Measurements from ENCODE around the gene GATA3. TPM values are rescaled to one million over a fixed set of nuclear protein-coding genes. Genes with fewer than 3 reads are reported as not detected.

The GATA3 gene
- total RNA-seq, 1 donor from 2014 or later, result 81.0 TPM

DNA sequence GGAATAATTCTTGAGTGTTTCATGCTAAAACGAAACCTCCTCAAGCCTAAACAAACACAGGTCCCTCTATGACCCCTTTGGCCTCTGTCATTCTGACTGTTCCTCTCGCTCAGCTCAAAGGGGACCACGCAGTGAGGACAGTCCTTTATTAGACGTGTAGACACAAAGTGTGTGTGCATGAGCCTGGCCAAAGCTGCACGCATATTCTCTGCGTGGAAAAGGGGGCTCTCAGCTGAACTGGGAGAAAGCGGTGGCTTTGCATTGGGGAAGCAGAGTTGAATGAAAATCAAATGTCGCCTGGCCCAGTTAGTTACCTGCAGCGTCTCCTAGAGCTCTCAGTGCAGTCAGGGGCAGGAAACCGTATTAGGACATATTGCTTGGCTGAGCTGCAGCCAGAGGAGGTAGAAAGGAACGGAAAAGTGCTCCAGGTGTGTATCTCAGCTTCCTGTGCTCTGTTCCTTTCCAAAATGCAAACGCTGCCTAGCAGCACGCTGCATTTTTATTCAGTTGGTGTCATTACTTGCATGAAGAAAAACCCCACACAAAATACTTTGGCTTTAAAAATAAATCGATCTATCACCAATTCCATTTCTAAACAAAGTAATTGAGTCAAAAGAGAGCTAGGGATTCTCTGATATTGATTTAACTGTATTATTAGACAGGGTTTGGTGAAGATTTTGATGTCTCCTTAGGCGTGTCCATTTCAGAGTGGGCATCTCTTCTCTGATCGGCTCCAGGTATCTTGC lies 4.9 kb downstream of the GATA3 start:
- Mint-ChIP-seq H3K27me3 (peaks cover 2% of the 10 kb centered on the region), H3K4me1 (peaks cover 67% of the 10 kb centered on the region), H3K9me3 (no peaks in the 10 kb centered on the region), H3K4me3 (peak overlapping the region; percentile 90), H3K27ac (peak overlapping the region; percentile 93), H3K36me3 (ENCODE audit: low read depth) (peaks cover 88% of the 10 kb centered on the region)
- peak; percentile 75 for DNase-seq
- intact Hi-C loops (cut with micrococcal nuclease), result loop anchor here (10.0 kb wide), 3 partner anchors 535 to 965 kb away; no protein-coding TSS in a partner anchor

DNA sequence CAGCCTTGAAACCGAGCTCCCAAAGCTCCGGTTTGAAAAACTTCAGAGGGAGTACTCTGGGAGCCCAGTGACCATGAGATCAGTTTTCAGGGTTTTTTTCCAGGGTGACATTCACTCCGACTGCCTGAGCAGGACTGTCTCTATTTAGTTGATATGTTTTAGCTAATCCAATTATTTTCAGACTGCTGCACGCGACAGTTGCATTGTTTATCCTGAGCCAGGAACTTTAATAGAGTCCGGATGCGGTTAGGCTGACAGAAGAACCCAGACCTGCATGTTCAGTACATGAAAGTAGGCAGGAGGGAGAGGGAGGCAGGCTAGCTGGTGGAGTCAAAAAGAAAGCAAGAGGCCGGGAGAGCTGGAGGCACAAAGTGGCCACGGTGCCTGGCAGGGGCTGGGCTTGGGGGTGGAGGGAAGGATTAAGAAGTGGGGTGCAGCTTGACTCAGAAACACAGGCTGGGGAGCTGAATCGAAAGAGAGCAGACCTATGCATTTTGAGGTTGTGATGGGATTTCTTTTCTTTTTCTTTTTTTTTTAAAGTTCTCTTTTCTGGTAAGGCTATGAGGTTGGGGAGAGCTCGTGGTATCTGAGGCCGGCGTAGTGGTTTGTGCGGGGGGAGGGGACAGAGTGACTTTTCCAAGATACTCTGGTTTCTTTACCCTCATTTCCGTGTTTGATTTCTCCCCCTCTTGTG lies 5.7 kb downstream of the GATA3 start:
- peaks cover 89% of the 10 kb centered on the region for H3K36me3 Mint-ChIP-seq (ENCODE audit: low read depth)
- H3K27ac Mint-ChIP-seq, result peak overlapping the region; percentile 93
- H3K27me3 Mint-ChIP-seq, result peaks cover 2% of the 10 kb centered on the region
- peak; percentile 92 for DNase-seq
- intact Hi-C loops (cut with micrococcal nuclease), result loop anchor here (1.0 kb wide), 4 partner anchors 73 to 342 kb away; no protein-coding TSS in a partner anchor
- H3K9me3 Mint-ChIP-seq, result no peaks in the 10 kb centered on the region
- H3K4me3 Mint-ChIP-seq, result peak overlapping the region; percentile 90
- peaks cover 70% of the 10 kb centered on the region for H3K4me1 Mint-ChIP-seq

DNA sequence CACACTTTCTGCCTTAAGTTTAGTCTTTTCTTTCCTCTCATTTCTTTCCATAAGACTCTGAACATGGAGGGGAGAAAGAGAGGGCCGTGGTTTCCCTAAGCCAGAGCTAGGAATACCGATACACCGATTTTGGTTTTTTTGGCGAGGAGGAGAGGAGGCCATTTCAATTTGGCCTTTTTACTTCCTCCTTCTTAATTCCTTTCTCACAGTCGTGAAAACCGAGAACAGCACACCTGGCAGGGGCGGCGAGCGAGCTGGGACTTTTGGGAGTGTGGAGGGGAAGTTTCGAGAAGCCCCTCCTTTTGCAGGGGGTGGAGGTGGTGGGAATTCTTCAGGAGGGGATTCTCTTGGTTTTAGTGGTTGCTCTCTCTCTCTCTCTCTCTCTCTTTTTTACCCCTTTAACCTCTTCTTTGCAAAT lies 6.2 kb downstream of the GATA3 start:
- DNase-seq, result no peak
- Mint-ChIP-seq H3K4me3 (peak overlapping the region; percentile 90), H3K9me3 (no peaks in the 10 kb centered on the region), H3K36me3 (ENCODE audit: low read depth) (peaks cover 89% of the 10 kb centered on the region), H3K4me1 (peaks cover 75% of the 10 kb centered on the region), H3K27me3 (peaks cover 2% of the 10 kb centered on the region), H3K27ac (peak overlapping the region; percentile 93)
- intact Hi-C loops (cut with micrococcal nuclease), result loop anchor here (1.0 kb wide), 5 partner anchors 7 to 342 kb away; no protein-coding TSS in a partner anchor

DNA sequence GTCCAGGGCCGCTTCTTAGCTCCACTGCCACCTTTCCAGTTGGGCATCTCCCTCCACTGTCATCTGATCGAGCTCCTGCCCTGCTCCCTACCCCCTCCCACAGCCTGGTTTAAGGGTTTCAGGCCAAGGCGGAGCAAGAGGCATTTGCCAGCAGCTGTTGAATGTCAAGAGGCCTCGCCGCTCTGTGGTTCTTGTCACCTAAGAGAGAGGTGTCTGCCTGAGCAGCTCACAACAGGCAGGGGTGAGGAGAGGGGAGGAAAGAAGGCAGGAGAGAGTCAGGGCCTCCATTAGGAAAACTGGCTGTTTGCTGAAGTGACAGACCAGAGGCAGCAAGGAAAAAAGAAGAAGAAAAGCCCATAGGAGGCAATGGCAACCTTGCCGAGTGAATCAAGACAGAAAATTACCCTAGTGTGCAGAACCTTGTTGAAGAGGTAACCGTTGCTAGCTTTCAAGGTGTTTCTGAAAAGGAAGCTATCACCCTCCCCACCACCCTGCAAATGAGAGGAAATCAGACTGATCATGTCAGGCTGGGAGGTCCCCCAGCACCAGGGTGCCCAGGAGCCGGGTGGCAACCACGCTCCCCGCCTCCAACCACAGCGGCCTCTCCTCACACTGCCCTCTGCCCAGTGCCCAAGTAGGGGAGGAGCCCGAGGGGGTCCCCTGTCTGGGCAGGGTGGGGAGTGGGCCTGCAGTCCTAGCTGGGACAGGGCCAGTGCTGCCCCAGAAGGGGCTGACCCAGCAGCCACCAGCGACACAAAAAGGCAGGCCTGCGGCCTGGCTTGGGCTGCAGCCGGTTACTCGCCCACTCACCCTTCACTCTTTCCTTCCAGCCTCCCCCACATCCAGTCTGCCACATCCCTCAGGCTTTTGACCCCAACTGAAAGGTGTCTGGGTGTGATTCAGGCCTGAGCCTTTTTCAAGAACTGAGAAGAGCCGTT lies 7.1 kb downstream of the GATA3 start:
- H3K9me3 Mint-ChIP-seq, result no peaks in the 10 kb centered on the region
- peaks cover 2% of the 10 kb centered on the region for H3K27me3 Mint-ChIP-seq
- H3K4me3 Mint-ChIP-seq, result peak overlapping the region; percentile 90
- intact Hi-C loops (cut with micrococcal nuclease), result loop anchor here (1.0 kb wide), 1 partner anchor 8 kb away; no protein-coding TSS in a partner anchor
- peak overlapping the region; percentile 93 for H3K27ac Mint-ChIP-seq
- peak; percentile 83 for DNase-seq
- peaks cover 83% of the 10 kb centered on the region for H3K4me1 Mint-ChIP-seq
- H3K36me3 Mint-ChIP-seq (ENCODE audit: low read depth), result peaks cover 94% of the 10 kb centered on the region

DNA sequence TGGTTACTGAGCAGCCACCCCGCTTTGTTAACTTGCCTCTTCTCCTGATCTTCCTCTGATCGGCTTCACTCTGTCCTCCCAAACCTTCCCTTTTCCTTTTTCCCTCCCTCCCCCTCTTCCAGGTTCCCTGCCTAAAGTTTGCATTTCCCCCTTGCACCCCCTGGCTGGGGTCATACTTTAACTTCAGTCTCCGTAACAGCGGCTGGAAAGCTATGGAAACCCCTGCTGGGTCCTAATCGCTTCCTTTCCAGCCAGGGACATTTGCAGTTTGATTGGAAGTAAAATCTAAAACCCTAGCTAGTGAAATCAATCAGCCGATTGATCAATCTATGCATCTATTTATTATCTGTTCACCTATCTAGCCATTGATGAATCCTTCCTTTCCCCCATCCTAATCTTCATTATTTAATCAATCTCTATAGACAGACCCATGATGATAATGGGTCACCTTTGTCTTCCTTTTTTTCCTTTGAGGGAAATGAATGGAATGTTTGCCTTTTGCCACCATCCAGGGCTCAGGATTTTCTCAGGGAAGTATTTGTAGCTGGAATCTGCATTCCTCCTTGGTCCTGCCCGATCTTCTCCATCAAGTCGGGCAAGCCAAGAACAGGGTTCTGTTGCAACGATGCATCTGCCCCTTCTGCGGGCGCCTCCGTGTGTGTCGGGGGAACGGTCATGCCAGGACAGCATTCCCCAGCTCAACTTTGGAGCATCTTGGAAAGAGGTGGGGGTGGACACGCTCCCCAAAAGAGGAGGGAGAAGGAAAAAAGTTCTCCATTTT lies 8.8 kb downstream of the GATA3 start:
- Mint-ChIP-seq H3K27me3 (peaks cover 2% of the 10 kb centered on the region), H3K36me3 (ENCODE audit: low read depth) (peaks cover 93% of the 10 kb centered on the region), H3K27ac (peak overlapping the region; percentile 93), H3K9me3 (no peaks in the 10 kb centered on the region), H3K4me1 (peaks cover 87% of the 10 kb centered on the region), H3K4me3 (peak overlapping the region; percentile 90)
- DNase-seq, result no peak
- intact Hi-C loops (cut with micrococcal nuclease), result no loop called here

DNA sequence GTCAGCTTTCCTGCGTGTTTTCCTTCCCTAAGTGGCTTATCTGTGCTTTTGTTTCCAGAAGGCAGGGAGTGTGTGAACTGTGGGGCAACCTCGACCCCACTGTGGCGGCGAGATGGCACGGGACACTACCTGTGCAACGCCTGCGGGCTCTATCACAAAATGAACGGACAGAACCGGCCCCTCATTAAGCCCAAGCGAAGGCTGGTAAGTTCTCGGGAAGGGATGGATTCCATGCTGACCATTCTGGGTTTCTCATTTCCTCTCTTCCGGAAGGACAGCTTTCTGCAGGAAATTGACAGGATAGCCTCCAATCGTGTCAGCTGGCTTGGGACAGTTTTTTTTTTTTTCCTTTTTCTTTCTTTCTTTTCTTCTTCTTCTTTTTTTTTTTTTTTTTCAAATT lies 9.4 kb downstream of the GATA3 start:
- Mint-ChIP-seq H3K4me3 (peak overlapping the region; percentile 90), H3K27me3 (peaks cover 2% of the 10 kb centered on the region), H3K4me1 (peaks cover 84% of the 10 kb centered on the region), H3K36me3 (ENCODE audit: low read depth) (peaks cover 93% of the 10 kb centered on the region), H3K9me3 (no peaks in the 10 kb centered on the region), H3K27ac (peak overlapping the region; percentile 93)
- DNase-seq, result no peak
- intact Hi-C loops (cut with micrococcal nuclease), result no loop called here

DNA sequence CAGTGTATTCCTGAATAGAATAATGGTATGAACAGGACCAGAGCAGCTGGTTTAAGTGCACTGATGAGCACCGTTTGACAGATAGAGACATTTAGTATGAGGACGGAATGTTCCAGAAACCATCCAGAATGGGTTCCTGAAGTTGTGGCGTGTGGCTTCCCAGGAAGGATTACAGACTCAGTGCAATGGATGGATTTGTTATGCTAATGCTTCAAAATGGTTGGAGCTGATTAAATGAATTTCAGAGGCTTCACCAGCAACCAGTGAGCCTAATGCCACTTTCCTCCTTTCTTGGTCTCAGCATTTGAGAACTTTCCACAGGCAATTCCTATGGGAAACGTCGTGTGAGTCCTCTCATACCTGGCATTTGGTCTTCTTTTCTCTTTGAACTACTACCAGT lies 9.9 kb downstream of the GATA3 start:
- no peak for DNase-seq
- H3K36me3 Mint-ChIP-seq (ENCODE audit: low read depth), result peaks cover 93% of the 10 kb centered on the region
- peaks cover 3% of the 10 kb centered on the region for H3K9me3 Mint-ChIP-seq
- intact Hi-C loops (cut with micrococcal nuclease), result no loop called here
- H3K4me3 Mint-ChIP-seq, result peak overlapping the region; percentile 90
- H3K27me3 Mint-ChIP-seq, result peaks cover 2% of the 10 kb centered on the region
- H3K27ac Mint-ChIP-seq, result peak overlapping the region; percentile 73
- peaks cover 84% of the 10 kb centered on the region for H3K4me1 Mint-ChIP-seq

DNA sequence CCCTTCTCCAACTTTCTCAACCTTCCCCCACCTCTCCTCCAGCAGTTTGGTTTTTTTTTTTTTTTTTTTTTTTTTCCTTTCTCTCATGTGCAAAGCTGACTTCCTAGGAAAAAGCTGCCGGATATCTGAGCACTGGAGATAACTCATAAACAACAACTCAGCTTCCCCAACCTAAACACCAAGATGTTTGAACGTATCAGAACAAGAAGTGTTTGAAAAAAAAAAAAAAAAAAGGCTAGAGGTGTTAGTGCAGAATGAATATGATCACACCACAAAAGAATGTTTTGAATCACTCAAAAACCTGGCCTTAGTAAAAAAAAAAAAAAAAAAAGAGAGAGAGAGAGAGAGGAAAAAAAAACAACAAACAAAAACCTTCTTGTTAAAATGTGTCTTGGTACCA lies 11.2 kb downstream of the GATA3 start:
- peak; percentile 62 for DNase-seq
- peaks cover 93% of the 10 kb centered on the region for H3K36me3 Mint-ChIP-seq (ENCODE audit: low read depth)
- H3K27me3 Mint-ChIP-seq, result no peaks in the 10 kb centered on the region
- H3K4me1 Mint-ChIP-seq, result peaks cover 81% of the 10 kb centered on the region
- intact Hi-C loops (cut with micrococcal nuclease), result loop anchor here (1.0 kb wide), 4 partner anchors 8 to 260 kb away; no protein-coding TSS in a partner anchor
- H3K4me3 Mint-ChIP-seq, result peak overlapping the region; percentile 77
- peaks cover 3% of the 10 kb centered on the region for H3K9me3 Mint-ChIP-seq
- peak overlapping the region; percentile 82 for H3K27ac Mint-ChIP-seq

DNA sequence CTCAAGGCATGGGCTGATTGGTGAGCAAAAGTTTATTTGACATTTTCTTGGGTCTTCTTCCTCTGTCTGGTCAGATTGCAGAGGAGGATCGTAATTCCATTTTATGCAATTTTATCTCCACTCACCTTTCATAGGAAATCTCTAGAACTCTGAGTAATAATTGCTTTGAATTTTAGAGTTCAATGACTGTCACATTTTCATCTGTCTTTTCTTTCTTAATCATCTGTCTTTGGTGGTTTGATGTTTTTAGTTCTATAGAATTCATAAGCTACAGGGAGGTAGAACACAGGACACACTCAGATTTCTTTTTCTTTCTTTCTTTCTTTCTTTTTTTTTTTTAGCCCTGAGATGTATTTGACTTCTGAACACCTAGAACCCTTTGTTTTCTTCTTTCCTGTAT lies 11.6 kb downstream of the GATA3 start:
- H3K9me3 Mint-ChIP-seq, result peaks cover 3% of the 10 kb centered on the region
- H3K4me1 Mint-ChIP-seq, result peaks cover 81% of the 10 kb centered on the region
- peak overlapping the region; percentile 77 for H3K4me3 Mint-ChIP-seq
- intact Hi-C loops (cut with micrococcal nuclease), result loop anchor here (1.0 kb wide), 3 partner anchors 9 to 259 kb away; no protein-coding TSS in a partner anchor
- peak overlapping the region; percentile 82 for H3K27ac Mint-ChIP-seq
- H3K27me3 Mint-ChIP-seq, result no peaks in the 10 kb centered on the region
- no peak for DNase-seq
- peaks cover 93% of the 10 kb centered on the region for H3K36me3 Mint-ChIP-seq (ENCODE audit: low read depth)

DNA sequence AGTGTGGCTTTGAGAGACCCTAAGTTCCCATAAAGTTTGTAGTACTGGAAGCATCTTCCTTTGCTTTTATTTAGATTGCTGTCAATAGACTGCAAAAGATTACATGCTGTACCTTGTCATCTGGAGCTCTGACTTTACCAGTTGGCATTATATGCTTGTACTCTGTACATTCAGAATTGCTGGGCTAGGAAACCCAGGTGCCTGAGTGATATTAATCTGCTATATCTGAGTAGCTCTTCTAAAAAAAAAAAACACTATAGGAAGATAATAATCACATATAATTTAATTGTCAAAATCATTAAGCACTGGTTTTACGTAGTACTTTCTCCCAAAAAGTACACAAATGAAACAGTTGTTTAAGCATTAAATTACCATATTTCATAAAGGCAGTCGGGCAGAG lies 12.3 kb downstream of the GATA3 start:
- intact Hi-C loops (cut with micrococcal nuclease), result loop anchor here (1.0 kb wide), 3 partner anchors 9 to 259 kb away; no protein-coding TSS in a partner anchor
- Mint-ChIP-seq H3K4me1 (peaks cover 79% of the 10 kb centered on the region), H3K9me3 (peaks cover 3% of the 10 kb centered on the region), H3K36me3 (ENCODE audit: low read depth) (peaks cover 94% of the 10 kb centered on the region), H3K4me3 (peak overlapping the region; percentile 77), H3K27ac (peak overlapping the region; percentile 82), H3K27me3 (no peaks in the 10 kb centered on the region)
- DNase-seq, result no peak

DNA sequence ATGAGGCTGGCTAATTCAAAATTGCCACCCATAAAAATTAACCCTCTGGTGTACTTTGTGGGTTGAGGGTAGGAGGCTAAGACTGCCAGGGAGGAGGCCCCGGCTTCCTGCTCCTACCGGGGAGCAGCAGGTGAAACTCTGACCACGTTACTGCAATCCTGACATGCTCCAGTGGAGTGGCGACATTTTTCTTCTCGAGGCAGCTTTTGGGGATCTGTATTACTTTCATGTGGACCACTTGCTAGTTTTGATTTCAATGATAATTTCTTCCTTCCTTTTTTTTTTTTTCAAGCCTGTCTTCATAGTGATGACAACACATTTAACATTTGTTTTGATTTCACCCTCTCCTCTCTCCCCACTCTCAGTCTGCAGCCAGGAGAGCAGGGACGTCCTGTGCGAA lies 14.6 kb downstream of the GATA3 start:
- no peaks in the 10 kb centered on the region for H3K27me3 Mint-ChIP-seq
- intact Hi-C loops (cut with micrococcal nuclease), result no loop called here
- peak overlapping the region; percentile 72 for H3K27ac Mint-ChIP-seq
- H3K9me3 Mint-ChIP-seq, result peaks cover 3% of the 10 kb centered on the region
- peaks cover 77% of the 10 kb centered on the region for H3K4me1 Mint-ChIP-seq
- peak overlapping the region; percentile 64 for H3K4me3 Mint-ChIP-seq
- DNase-seq, result no peak
- H3K36me3 Mint-ChIP-seq (ENCODE audit: low read depth), result peaks cover 92% of the 10 kb centered on the region

DNA sequence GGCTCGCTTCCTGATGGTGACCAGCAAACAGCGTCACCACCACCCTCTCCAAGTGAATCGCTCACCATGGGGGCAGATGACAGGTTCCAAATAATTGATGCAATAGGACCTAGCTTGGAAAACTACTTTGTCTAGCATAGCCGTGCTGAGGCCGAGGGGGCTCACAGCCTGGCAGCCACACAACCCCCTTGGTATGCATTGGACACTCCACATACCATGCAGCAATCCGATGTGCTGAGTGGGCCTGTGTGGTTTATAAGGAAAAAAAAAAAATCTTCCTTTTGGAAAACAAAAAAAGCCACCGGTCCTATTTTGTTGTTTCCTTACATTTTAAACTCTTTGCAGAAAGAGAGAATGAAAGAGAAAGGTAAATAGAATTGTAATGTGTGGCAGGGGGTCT lies 15.1 kb downstream of the GATA3 start:
- Mint-ChIP-seq H3K4me3 (peak overlapping the region; percentile 64), H3K27ac (peak overlapping the region; percentile 72), H3K9me3 (peaks cover 3% of the 10 kb centered on the region), H3K4me1 (peaks cover 74% of the 10 kb centered on the region), H3K27me3 (no peaks in the 10 kb centered on the region), H3K36me3 (ENCODE audit: low read depth) (peaks cover 90% of the 10 kb centered on the region)
- no peak for DNase-seq
- intact Hi-C loops (cut with micrococcal nuclease), result no loop called here
